ENCODE measurements around the gene AFP.

The AFP gene

DNA sequence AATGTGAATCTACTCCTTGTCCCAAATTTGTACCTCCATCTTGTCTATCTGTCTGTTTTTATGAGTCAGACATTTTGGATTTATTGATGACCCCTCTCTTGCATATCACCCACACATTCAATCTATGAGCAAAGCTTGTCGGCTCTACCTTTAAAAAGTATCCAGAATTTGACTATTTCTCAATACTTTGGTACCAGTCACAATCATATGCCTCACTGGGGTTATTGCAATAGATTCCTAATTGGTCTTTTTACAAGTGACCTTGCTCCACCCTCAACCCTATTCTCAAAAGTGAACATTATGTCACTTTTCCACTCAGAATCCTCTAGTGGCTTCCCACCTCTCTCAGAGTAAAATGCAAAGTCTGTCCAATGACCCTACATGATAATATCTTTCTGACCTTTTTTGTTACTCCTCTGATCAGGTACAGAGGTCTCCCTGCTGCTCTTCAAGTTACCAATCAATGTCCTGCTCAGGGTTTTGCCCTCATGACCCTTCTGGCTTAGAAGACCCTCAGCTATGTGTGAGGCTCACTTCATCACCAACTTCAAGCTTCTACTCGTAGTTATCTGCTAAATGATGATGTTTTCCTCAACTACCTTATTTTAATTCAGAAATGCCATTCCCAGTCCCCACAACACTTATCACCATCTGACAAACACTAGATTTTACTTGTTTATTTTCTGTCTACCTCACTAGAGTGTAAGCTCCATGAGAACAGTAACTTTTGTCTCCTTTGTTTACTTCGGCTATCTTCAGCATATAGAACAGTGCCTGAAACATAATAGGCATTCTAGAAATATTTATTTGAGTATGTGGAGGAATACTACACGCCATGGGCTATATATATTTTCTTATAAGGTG lies 22.4 kb downstream of the AFP start:
- Histone ChIP-seq H3K27ac (ENCODE audit: insufficient read depth, low read length, poor library complexity, severe bottlenecking) (no peak overlapping the region), H3K36me3 (ENCODE audit: control insufficient read depth, insufficient read depth, low read length) (no peaks in the 10 kb centered on the region), H3K9me3 (ENCODE audit: control insufficient read depth, low read length) (no peaks in the 10 kb centered on the region), H3K4me1 (ENCODE audit: control insufficient read depth, insufficient read depth, low read length, poor library complexity, severe bottlenecking) (no peaks in the 10 kb centered on the region), H3K4me3 (ENCODE audit: insufficient read depth, low read depth, low read length, poor library complexity, severe bottlenecking) (no peak overlapping the region), H3K27me3 (replicated peaks; ENCODE audit: control insufficient read depth, insufficient read depth, low read length, poor library complexity, severe bottlenecking) (no peaks in the 10 kb centered on the region)
- DNase-seq, result no peak

DNA sequence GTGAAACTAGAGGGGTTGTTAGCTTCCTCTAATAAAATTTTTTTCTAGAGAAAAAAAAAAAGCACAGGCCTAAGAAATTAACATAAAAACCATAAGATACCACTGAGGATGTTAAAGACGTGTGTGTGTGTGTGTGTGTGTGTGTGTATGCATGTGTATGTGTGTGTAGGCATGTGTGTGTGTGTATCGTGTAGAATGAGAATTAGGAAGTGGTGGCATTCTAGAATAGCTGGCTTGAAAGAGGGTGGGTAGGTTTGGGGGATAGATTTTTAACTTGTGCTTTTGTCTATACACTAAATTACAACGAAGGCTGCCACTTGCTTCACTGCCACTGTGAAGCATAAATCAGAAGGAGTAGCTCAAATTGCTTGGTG lies 23.0 kb downstream of the AFP start:
- no peak for DNase-seq
- no peaks in the 10 kb centered on the region for H3K9me3 ChIP-seq (ENCODE audit: control insufficient read depth, low read length)
- H3K27me3 ChIP-seq (replicated peaks; ENCODE audit: control insufficient read depth, insufficient read depth, low read length, poor library complexity, severe bottlenecking), result no peaks in the 10 kb centered on the region
- H3K4me3 ChIP-seq (ENCODE audit: insufficient read depth, low read depth, low read length, poor library complexity, severe bottlenecking), result no peak overlapping the region
- H3K36me3 ChIP-seq (ENCODE audit: control insufficient read depth, insufficient read depth, low read length), result no peaks in the 10 kb centered on the region
- H3K4me1 ChIP-seq (ENCODE audit: control insufficient read depth, insufficient read depth, low read length, poor library complexity, severe bottlenecking), result no peaks in the 10 kb centered on the region
- H3K27ac ChIP-seq (ENCODE audit: insufficient read depth, low read length, poor library complexity, severe bottlenecking), result no peak overlapping the region

DNA sequence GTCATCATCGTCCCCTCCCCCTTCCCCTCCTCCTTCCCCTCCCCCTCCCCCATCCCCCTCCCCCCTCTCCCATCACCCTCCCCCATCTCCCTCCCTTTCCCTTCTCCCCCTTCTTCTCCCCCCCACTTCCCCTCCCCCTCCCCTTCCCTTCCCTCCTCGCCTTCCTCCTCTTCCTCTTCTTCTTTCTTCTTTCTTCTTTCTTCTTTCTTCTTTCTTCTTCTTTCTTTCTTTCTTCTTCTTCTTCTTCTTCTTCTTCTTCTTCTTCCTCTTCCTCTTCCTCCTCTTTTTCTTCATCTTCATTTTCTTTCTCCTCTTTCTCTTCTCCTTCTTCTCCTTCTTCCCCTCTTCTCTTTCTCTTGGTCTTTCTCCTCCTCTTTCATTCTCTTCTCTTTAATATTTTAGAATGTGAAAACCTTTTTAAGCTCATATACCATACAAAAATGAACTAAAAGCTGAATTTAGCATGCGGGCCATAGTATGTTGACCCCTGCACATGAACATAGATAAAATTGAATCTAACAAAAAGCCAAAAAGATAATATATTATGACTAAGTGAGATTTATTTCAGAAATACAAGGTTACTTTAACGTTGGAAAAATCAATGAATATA lies 25.0 kb downstream of the AFP start:
- Histone ChIP-seq H3K36me3 (ENCODE audit: control insufficient read depth, insufficient read depth, low read length) (no peaks in the 10 kb centered on the region), H3K27me3 (replicated peaks; ENCODE audit: control insufficient read depth, insufficient read depth, low read length, poor library complexity, severe bottlenecking) (no peaks in the 10 kb centered on the region), H3K4me3 (ENCODE audit: insufficient read depth, low read depth, low read length, poor library complexity, severe bottlenecking) (no peak overlapping the region), H3K9me3 (ENCODE audit: control insufficient read depth, low read length) (no peaks in the 10 kb centered on the region), H3K4me1 (ENCODE audit: control insufficient read depth, insufficient read depth, low read length, poor library complexity, severe bottlenecking) (no peaks in the 10 kb centered on the region), H3K27ac (ENCODE audit: insufficient read depth, low read length, poor library complexity, severe bottlenecking) (no peak overlapping the region)
- no peak for DNase-seq

DNA sequence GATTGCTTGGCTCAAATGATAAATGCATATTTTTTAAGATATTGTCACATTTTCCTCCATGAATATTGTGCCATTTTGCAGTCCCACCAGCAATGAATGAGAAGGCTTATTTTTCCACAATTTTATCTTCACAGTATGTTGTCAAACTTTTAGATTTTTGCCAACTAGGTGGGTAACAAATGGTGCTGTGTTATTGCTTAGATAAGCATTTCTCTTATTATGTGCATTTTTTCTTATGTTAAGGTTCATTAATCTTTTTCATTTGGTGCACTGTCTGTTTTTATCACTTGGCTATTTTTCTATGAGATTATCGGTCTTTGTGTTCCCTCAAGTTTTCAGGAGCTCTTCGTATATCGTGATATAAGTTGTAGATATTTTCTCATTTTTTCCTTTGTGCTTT lies 32.1 kb downstream of the AFP start:
- Histone ChIP-seq H3K27ac (ENCODE audit: insufficient read depth, low read length, poor library complexity, severe bottlenecking) (no peak overlapping the region), H3K4me3 (ENCODE audit: insufficient read depth, low read depth, low read length, poor library complexity, severe bottlenecking) (no peak overlapping the region), H3K9me3 (ENCODE audit: control insufficient read depth, low read length) (no peaks in the 10 kb centered on the region), H3K4me1 (ENCODE audit: control insufficient read depth, insufficient read depth, low read length, poor library complexity, severe bottlenecking) (no peaks in the 10 kb centered on the region), H3K36me3 (ENCODE audit: control insufficient read depth, insufficient read depth, low read length) (no peaks in the 10 kb centered on the region), H3K27me3 (replicated peaks; ENCODE audit: control insufficient read depth, insufficient read depth, low read length, poor library complexity, severe bottlenecking) (no peaks in the 10 kb centered on the region)
- DNase-seq, result no peak

DNA sequence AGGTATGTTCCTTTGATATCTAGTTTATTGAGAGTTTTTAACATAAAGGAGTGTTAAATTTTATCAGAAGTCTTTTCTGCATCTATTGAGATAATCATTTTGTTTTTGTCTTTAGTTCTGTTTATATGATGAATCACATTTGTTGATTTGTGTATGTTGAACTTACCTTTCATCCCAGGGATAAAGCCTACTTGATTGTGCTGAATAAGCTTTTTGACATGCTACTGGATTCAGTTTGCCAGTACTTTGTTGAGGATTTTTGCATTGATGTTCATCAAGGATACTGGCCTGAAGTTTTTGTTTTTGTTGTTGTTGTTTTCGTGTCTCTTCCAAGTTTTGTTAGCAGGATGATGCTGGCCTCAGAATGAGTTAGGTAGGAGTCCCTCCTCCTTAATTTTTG lies 34.7 kb downstream of the AFP start:
- DNase-seq, result no peak
- Histone ChIP-seq H3K9me3 (ENCODE audit: control insufficient read depth, low read length) (no peaks in the 10 kb centered on the region), H3K27me3 (replicated peaks; ENCODE audit: control insufficient read depth, insufficient read depth, low read length, poor library complexity, severe bottlenecking) (no peaks in the 10 kb centered on the region), H3K36me3 (ENCODE audit: control insufficient read depth, insufficient read depth, low read length) (no peaks in the 10 kb centered on the region), H3K4me1 (ENCODE audit: control insufficient read depth, insufficient read depth, low read length, poor library complexity, severe bottlenecking) (no peaks in the 10 kb centered on the region), H3K4me3 (ENCODE audit: insufficient read depth, low read depth, low read length, poor library complexity, severe bottlenecking) (no peak overlapping the region), H3K27ac (ENCODE audit: insufficient read depth, low read length, poor library complexity, severe bottlenecking) (no peak overlapping the region)

DNA sequence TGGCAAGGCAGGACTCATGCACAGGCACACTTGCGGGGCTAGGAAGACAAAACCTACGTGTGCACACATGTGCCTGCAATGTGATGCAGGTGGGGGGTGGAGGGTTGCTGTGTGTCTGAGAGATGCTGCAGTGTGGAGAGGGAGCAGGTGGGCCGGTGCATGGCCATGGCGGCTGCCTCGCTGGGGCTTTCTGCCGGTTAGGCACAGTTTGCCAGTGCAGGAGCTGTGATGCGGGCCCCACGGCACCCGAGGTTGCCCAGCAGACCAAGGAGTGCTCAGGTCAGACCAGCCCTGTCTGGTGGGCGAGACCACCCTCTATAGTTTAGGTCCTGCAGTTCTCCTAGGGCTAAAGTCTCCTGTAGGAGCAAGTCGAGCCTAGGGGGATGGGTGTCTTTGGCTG lies 41.2 kb downstream of the AFP start:
- Histone ChIP-seq H3K4me1 (ENCODE audit: control insufficient read depth, insufficient read depth, low read length, poor library complexity, severe bottlenecking) (no peaks in the 10 kb centered on the region), H3K36me3 (ENCODE audit: control insufficient read depth, insufficient read depth, low read length) (no peaks in the 10 kb centered on the region), H3K27me3 (replicated peaks; ENCODE audit: control insufficient read depth, insufficient read depth, low read length, poor library complexity, severe bottlenecking) (no peaks in the 10 kb centered on the region), H3K9me3 (ENCODE audit: control insufficient read depth, low read length) (no peaks in the 10 kb centered on the region), H3K27ac (ENCODE audit: insufficient read depth, low read length, poor library complexity, severe bottlenecking) (no peak overlapping the region), H3K4me3 (ENCODE audit: insufficient read depth, low read depth, low read length, poor library complexity, severe bottlenecking) (no peak overlapping the region)
- DNase-seq, result no peak

DNA sequence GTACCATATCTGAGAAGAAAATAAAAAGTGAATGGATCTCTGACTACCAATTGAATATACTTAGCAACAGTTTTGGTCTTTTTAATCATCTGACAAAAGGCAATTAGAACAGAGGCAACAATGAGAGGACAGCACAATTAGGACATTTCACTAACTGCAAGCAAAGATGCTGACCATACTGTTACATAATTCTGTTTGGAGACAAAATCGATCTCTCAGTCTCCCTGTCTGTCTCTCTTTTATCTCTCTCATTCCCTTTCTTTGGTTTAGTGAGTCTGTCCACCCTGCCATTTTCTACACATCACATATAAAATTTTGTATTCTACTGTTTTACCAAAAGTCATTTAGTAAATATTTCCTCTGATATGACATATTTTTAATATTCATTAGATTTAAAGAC lies 43.3 kb downstream of the AFP start:
- no peak for DNase-seq
- Histone ChIP-seq H3K9me3 (ENCODE audit: control insufficient read depth, low read length) (no peaks in the 10 kb centered on the region), H3K4me1 (ENCODE audit: control insufficient read depth, insufficient read depth, low read length, poor library complexity, severe bottlenecking) (no peaks in the 10 kb centered on the region), H3K27ac (ENCODE audit: insufficient read depth, low read length, poor library complexity, severe bottlenecking) (no peak overlapping the region), H3K36me3 (ENCODE audit: control insufficient read depth, insufficient read depth, low read length) (no peaks in the 10 kb centered on the region), H3K4me3 (ENCODE audit: insufficient read depth, low read depth, low read length, poor library complexity, severe bottlenecking) (no peak overlapping the region), H3K27me3 (replicated peaks; ENCODE audit: control insufficient read depth, insufficient read depth, low read length, poor library complexity, severe bottlenecking) (no peaks in the 10 kb centered on the region)

DNA sequence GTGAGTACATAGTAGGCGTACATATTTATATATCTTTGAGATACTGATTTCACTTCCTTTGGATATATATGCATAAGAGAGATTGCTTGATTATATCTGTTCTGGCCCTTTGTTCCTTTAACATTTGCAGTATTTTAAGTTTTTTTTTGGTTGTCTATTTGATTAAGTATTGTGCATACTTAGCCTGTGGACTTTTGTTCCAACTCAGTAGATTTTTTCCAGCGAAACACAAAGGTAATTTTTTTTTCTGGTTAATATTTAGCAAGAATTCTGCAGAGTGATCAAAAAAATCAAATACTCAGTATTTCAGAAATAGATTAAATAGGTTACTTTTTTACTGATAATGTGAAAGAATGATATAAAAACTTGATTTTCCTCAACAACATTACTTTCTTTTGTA lies 45.3 kb downstream of the AFP start, which contains the start of gene AFM:
AFM (plus strand) TSS at position 388 of the 400 bp plus-strand sequence. CDS start 31 bp downstream, outside the sequence.
- no peak for DNase-seq
- Histone ChIP-seq H3K4me3 (ENCODE audit: insufficient read depth, low read depth, low read length, poor library complexity, severe bottlenecking) (no peak within 1 kb of the TSS), H3K27me3 (replicated peaks; ENCODE audit: control insufficient read depth, insufficient read depth, low read length, poor library complexity, severe bottlenecking) (no peaks in the 10 kb centered on the region), H3K27ac (ENCODE audit: insufficient read depth, low read length, poor library complexity, severe bottlenecking) (no peak within 1 kb of the TSS), H3K4me1 (ENCODE audit: control insufficient read depth, insufficient read depth, low read length, poor library complexity, severe bottlenecking) (no peaks in the 10 kb centered on the region), H3K9me3 (ENCODE audit: control insufficient read depth, low read length) (no peaks in the 10 kb centered on the region), H3K36me3 (ENCODE audit: control insufficient read depth, insufficient read depth, low read length) (no peaks in the 10 kb centered on the region)

DNA sequence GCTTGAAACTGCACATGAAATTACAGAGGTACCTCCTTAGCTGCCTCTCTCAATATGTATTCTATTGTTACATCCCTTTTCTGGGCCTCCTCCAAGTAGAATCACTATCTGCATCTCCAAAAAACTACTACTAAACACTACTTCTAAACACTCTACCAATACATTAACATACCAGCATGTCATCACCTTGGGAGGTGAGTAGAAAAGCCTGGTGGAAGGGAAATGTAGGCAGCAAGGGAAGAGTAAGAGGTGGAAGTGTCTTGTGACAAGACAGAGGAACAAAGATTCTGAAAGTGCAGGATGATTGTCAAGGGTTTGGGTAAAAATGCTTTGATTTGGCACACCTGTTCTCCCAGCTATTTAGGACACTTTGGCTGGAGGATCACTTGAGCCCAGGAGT lies 49.1 kb downstream of the AFP start:
- Histone ChIP-seq H3K27ac (ENCODE audit: insufficient read depth, low read length, poor library complexity, severe bottlenecking) (no peak overlapping the region), H3K9me3 (ENCODE audit: control insufficient read depth, low read length) (no peaks in the 10 kb centered on the region), H3K4me1 (ENCODE audit: control insufficient read depth, insufficient read depth, low read length, poor library complexity, severe bottlenecking) (no peaks in the 10 kb centered on the region), H3K4me3 (ENCODE audit: insufficient read depth, low read depth, low read length, poor library complexity, severe bottlenecking) (no peak overlapping the region), H3K27me3 (replicated peaks; ENCODE audit: control insufficient read depth, insufficient read depth, low read length, poor library complexity, severe bottlenecking) (no peaks in the 10 kb centered on the region), H3K36me3 (ENCODE audit: control insufficient read depth, insufficient read depth, low read length) (no peaks in the 10 kb centered on the region)
- no peak for DNase-seq

DNA sequence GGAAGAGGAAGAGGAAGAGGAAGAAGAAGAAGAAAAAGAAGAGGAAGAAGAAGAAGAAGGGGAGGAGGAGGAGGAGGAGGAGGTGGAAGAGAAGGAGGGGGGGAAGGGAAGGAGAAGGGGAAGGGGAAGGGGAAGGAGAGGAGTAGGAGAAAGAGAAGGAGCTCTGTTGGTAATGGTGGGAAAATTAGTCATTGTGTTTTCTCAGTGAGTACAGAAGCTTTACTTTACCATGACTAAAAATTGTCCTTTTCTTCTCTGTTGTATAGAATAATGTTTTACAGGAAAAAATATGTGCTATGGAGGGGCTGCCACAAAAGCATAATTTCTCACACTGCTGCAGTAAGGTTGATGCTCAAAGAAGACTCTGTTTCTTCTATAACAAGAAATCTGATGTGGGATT lies 49.6 kb downstream of the AFP start:
- DNase-seq, result no peak

More for the DNA sequence above, 49.6 kb downstream of the AFP start:
- Histone ChIP-seq H3K9me3 (ENCODE audit: control insufficient read depth, low read length) (no peaks in the 10 kb centered on the region), H3K27ac (ENCODE audit: insufficient read depth, low read length, poor library complexity, severe bottlenecking) (no peak overlapping the region), H3K4me3 (ENCODE audit: insufficient read depth, low read depth, low read length, poor library complexity, severe bottlenecking) (no peak overlapping the region), H3K27me3 (replicated peaks; ENCODE audit: control insufficient read depth, insufficient read depth, low read length, poor library complexity, severe bottlenecking) (no peaks in the 10 kb centered on the region), H3K36me3 (ENCODE audit: control insufficient read depth, insufficient read depth, low read length) (no peaks in the 10 kb centered on the region), H3K4me1 (ENCODE audit: control insufficient read depth, insufficient read depth, low read length, poor library complexity, severe bottlenecking) (no peaks in the 10 kb centered on the region)
